HL-60 (cell line): ENCODE results near the gene GPR33.
"Not testable (repeated sequence)": the region's sequence is repeated elsewhere in the genome, so short reads cannot be mapped to it uniquely, and the experiment has no call there.

ENCODE experiments used
- DNase-seq, 2 experiments: peaks; one replicate each; pipeline ENCODE4 v3.0.0-alpha.2; 2010 to 2020; ENCODE audit warnings: low read depth in 1 of 2, low spot score in 1 of 2
- H3K27ac ChIP-seq: fragments of 250-450 bp; sonication (Bioruptor Pico); replicated peaks from 2 replicates; pipeline ENCODE4 v1.5.1; 2020; ENCODE audit warnings: mild to moderate bottlenecking, moderate library complexity
- H3K27me3 ChIP-seq: fragments of 250-450 bp; sonication (Bioruptor Pico); 2 replicates; pipeline ENCODE4 v1.5.1; 2021; ENCODE audit warnings: mild to moderate bottlenecking, moderate library complexity; ENCODE audit not compliant: insufficient read depth, poor library complexity, severe bottlenecking
- H3K4me3 ChIP-seq: replicated peaks from 2 replicates; pipeline ENCODE4 v1.5.1; 2011; ENCODE audit warnings: mild to moderate bottlenecking, control low read depth, low read length; ENCODE audit not compliant: insufficient read depth
- GABPA ChIP-seq: IDR thresholded peaks from 2 replicates; pipeline ENCODE4 v1.6.1; 2012; ENCODE audit warnings: low read depth
- POLR2AphosphoS5 ChIP-seq: IDR thresholded peaks from 2 replicates; pipeline ENCODE4 v1.6.1; 2012; ENCODE audit warnings: low read depth
- SPI1 ChIP-seq: IDR thresholded peaks from 2 replicates; pipeline ENCODE4 v1.6.1; 2012; ENCODE audit warnings: low read depth, mild to moderate bottlenecking, borderline replicate concordance
- TF ChIP-seq, protein P1 (sequence below): IDR thresholded peaks from 2 replicates; pipeline ENCODE4 v1.6.1; 2012; ENCODE audit warnings: low read depth; ENCODE audit not compliant: insufficient replicate concordance
- TF ChIP-seq, protein P2 (sequence below): IDR thresholded peaks from one replicate; pipeline ENCODE4 v1.5.1; 2011; ENCODE audit warnings: low read length, control low read depth, inconsistent platforms; ENCODE audit not compliant: insufficient read depth

Gene GPR33

DNA sequence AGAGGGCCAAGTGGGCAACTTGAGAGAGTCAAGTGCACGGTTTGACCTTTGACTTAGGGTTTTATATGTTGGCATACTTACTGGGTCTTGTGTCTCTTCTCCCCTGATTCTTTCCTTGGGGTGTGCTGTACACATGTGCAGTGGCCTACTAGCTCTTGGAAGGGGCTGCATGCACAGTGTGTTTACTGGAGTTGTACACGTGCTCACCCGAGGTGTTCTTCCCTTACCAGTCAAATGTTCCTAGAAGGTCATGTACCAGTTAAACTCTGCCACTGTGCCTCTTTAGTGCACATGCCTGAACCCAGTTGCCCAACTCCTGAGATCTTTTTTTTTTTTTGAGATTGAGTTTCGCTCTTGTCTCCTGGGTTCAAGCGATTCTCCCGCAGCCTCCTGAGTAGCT lies 21.3 kb downstream of the GPR33 start:
- no peaks in the 10 kb centered on the region for H3K27me3 ChIP-seq
- no peak for TF ChIP-seq SPI1
- no peak overlapping the region for H3K4me3 ChIP-seq
- no peak overlapping the region for H3K27ac ChIP-seq
- no peak for DNase-seq

DNA sequence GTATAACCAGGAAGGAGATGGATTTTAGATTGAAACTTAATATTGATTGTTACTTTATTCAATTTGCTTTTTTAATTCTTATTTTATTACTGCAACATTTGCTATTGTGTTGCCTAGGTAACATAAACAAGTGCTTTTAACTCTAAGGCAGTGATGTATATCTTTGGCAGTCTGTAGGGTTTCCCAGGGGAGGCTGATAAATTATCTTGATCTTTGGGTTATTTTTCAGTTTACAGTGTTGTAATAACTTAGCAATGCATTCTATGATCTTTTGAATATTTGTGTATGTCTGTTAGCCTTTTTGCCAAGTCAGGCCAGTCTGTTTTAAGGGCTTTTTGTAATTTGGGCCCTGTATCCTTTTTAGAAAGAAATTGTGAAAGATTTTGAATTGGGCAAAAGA lies 22.7 kb downstream of the GPR33 start:
- no peak overlapping the region for H3K4me3 ChIP-seq
- no peaks in the 10 kb centered on the region for H3K27me3 ChIP-seq
- TF ChIP-seq SPI1, result no peak
- TF ChIP-seq POLR2AphosphoS5, result no peak
- TF ChIP-seq, protein P1, sequence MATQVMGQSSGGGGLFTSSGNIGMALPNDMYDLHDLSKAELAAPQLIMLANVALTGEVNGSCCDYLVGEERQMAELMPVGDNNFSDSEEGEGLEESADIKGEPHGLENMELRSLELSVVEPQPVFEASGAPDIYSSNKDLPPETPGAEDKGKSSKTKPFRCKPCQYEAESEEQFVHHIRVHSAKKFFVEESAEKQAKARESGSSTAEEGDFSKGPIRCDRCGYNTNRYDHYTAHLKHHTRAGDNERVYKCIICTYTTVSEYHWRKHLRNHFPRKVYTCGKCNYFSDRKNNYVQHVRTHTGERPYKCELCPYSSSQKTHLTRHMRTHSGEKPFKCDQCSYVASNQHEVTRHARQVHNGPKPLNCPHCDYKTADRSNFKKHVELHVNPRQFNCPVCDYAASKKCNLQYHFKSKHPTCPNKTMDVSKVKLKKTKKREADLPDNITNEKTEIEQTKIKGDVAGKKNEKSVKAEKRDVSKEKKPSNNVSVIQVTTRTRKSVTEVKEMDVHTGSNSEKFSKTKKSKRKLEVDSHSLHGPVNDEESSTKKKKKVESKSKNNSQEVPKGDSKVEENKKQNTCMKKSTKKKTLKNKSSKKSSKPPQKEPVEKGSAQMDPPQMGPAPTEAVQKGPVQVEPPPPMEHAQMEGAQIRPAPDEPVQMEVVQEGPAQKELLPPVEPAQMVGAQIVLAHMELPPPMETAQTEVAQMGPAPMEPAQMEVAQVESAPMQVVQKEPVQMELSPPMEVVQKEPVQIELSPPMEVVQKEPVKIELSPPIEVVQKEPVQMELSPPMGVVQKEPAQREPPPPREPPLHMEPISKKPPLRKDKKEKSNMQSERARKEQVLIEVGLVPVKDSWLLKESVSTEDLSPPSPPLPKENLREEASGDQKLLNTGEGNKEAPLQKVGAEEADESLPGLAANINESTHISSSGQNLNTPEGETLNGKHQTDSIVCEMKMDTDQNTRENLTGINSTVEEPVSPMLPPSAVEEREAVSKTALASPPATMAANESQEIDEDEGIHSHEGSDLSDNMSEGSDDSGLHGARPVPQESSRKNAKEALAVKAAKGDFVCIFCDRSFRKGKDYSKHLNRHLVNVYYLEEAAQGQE, result no peak
- TF ChIP-seq GABPA, result no peak
- TF ChIP-seq, protein P2, sequence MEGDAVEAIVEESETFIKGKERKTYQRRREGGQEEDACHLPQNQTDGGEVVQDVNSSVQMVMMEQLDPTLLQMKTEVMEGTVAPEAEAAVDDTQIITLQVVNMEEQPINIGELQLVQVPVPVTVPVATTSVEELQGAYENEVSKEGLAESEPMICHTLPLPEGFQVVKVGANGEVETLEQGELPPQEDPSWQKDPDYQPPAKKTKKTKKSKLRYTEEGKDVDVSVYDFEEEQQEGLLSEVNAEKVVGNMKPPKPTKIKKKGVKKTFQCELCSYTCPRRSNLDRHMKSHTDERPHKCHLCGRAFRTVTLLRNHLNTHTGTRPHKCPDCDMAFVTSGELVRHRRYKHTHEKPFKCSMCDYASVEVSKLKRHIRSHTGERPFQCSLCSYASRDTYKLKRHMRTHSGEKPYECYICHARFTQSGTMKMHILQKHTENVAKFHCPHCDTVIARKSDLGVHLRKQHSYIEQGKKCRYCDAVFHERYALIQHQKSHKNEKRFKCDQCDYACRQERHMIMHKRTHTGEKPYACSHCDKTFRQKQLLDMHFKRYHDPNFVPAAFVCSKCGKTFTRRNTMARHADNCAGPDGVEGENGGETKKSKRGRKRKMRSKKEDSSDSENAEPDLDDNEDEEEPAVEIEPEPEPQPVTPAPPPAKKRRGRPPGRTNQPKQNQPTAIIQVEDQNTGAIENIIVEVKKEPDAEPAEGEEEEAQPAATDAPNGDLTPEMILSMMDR, result no peak
- DNase-seq, result no peak
- H3K27ac ChIP-seq, result no peak overlapping the region

DNA sequence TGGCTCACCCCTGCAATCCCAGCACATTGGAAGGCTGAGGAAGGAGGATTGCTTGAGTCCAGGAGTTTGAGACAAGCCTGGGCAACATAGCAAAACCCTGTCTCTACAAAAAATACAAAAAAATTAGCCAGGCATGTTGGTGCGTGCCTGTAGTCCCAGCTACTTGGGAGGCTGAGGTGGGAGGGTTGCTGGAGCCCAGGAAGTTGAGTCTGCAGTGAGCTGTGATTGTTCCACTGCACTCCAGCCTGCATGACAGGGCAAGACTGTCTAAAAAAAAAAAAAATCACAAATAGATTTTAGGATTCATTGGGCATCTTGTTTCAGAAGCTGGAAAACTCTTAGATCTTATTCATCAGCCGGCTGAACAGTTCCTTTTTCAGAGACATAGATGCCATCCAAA lies 25.4 kb downstream of the GPR33 start:
- H3K4me3 ChIP-seq, H3K27ac ChIP-seq, DNase-seq, H3K27me3 ChIP-seq: not testable (repeated sequence)

DNA sequence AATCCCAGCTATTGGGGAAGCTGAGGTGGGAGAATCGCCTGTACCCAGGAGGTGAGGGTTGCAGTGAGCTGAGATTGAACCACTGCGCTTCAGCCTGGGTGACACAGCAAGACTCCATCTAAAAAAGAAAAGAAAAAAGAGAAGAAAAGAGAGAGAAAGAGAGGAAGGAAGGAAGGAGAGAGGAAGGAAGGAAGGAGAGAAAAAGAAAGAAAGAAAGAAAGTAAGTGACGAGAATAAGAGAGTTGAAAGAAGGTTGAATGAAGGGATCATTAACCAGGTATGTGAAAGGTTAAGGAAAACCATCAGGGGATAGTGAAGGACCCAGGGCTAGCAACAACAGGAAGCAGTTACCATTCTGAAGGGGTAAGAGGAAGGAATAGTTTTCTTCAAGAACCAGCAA lies 26.3 kb downstream of the GPR33 start:
- Histone ChIP-seq H3K4me3 (no peak overlapping the region), H3K27ac (no peak overlapping the region), H3K27me3 (no peaks in the 10 kb centered on the region)
- TF ChIP-seq SPI1 (no peak), GABPA (no peak), POLR2AphosphoS5 (no peak)
- TF ChIP-seq, protein P1, result no peak
- TF ChIP-seq, protein P2, result no peak
- no peak for DNase-seq
